ENCODE data around the gene PCSK6. TPM values are rescaled to one million over a fixed set of nuclear protein-coding genes. Genes with fewer than 3 reads are reported as not detected.

PCSK6 gene
- total RNA-seq, 1 experiment from 2014 or later = 2.9 TPM

DNA sequence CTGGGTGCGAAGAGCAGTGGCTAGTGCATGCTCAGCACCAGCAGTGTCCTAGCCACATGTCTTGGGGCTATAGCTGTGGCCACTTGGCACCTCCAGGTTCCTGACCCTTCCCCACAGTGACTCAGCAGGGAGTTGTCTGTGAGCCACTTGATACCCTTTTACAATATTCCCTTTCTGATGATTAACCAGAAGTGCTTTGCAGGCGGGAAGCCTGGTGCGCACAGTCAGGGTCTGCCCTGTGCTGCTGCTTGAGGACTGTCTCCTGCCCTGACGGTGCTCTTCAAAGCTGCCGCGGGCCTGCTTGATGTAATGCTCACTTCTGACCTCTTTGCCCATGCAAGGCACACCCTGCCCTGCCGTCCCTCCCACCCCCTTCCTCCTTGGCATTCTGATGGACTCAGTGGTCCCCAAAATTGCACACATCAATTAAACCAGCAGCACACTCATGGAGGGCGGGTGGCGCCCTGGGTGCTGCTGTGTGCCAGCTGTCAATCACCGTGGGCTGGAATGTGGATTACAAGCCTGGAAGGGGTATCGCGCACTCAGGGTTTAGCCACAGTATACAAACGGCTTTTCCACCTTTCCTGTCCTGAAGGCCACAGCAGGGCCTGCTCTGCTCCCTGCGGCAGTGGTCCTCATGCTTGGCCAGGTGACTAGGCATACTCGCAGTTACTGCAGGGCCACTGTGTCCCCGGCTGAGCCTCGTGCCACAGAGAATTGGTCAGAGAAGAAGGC, 40.9 kb upstream of the PCSK6 start:
- Mint-ChIP-seq H3K4me3 (no peak overlapping the region), H3K27me3 (ENCODE audit: low read depth) (no peaks in the 10 kb centered on the region), H3K4me1 (peaks cover 13% of the 10 kb centered on the region; the same call in 1 of the 2 replicates), H3K27ac (no peak overlapping the region), H3K36me3 (no peaks in the 10 kb centered on the region), H3K9me3 (no peaks in the 10 kb centered on the region)
- DNase-seq (ENCODE audit: low spot score) (no peak), ATAC-seq (no peak)
- POLR2A ChIA-PET = no interaction called here
- CTCF ChIA-PET = interaction anchor here (1.2 kb wide), 1 partner anchor 210 kb away, joined by 3 read pairs; no protein-coding TSS in a partner anchor
- TF ChIP-seq, protein P1, sequence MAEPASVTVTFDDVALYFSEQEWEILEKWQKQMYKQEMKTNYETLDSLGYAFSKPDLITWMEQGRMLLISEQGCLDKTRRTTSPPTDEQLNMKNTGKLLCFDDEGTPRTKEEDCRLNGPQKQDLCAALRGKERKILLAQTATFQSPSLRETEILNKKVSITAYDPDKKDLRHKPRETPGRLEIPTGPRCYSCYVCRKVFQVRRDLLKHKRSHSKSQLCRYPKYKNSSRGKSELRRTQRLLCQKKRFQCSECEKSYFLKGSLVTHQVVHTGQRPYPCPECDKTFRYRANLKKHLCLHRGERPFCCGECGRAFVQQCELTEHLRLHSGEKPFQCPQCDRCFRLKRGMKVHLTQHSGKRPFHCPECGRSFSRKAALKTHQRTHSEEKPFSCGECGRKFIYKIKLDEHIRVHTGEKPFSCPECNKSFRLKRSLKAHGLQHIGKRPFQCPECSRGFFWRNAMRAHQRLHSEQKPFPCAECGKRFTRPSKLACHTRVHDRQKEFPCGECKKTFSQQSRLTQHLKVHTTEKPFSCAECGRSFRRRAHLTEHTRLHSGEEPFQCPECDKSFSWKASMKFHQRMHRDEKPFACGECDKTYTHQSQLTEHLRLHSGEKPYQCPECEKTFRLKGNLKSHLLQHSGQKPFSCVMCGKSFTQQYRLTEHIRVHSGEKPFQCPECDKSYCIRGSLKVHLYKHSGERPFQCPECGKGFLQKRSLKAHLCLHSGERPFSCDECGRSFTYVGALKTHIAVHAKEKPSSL (CRISPR knock-in tag; conservative IDR thresholded peaks at IDR 0.05) = no peak
- TF ChIP-seq TP53 (CRISPR knock-in tag; IDR thresholded peaks at IDR 0.05) (no peak), IRF2 (CRISPR knock-in tag; IDR thresholded peaks at IDR 0.05; ENCODE audit: borderline replicate concordance, low read depth) (no peak), RELA (CRISPR knock-in tag; IDR thresholded peaks at IDR 0.05; ENCODE audit: borderline replicate concordance) (no peak), MXD4 (CRISPR knock-in tag; IDR thresholded peaks at IDR 0.05; ENCODE audit: borderline replicate concordance) (no peak)
- TF ChIP-seq, protein P2, sequence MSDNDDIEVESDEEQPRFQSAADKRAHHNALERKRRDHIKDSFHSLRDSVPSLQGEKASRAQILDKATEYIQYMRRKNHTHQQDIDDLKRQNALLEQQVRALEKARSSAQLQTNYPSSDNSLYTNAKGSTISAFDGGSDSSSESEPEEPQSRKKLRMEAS (CRISPR knock-in tag; IDR thresholded peaks at IDR 0.05) = no peak
- TF ChIP-seq, protein P3, sequence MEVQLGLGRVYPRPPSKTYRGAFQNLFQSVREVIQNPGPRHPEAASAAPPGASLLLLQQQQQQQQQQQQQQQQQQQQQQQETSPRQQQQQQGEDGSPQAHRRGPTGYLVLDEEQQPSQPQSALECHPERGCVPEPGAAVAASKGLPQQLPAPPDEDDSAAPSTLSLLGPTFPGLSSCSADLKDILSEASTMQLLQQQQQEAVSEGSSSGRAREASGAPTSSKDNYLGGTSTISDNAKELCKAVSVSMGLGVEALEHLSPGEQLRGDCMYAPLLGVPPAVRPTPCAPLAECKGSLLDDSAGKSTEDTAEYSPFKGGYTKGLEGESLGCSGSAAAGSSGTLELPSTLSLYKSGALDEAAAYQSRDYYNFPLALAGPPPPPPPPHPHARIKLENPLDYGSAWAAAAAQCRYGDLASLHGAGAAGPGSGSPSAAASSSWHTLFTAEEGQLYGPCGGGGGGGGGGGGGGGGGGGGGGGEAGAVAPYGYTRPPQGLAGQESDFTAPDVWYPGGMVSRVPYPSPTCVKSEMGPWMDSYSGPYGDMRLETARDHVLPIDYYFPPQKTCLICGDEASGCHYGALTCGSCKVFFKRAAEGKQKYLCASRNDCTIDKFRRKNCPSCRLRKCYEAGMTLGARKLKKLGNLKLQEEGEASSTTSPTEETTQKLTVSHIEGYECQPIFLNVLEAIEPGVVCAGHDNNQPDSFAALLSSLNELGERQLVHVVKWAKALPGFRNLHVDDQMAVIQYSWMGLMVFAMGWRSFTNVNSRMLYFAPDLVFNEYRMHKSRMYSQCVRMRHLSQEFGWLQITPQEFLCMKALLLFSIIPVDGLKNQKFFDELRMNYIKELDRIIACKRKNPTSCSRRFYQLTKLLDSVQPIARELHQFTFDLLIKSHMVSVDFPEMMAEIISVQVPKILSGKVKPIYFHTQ (CRISPR knock-in tag; IDR thresholded peaks at IDR 0.05) = no peak

DNA sequence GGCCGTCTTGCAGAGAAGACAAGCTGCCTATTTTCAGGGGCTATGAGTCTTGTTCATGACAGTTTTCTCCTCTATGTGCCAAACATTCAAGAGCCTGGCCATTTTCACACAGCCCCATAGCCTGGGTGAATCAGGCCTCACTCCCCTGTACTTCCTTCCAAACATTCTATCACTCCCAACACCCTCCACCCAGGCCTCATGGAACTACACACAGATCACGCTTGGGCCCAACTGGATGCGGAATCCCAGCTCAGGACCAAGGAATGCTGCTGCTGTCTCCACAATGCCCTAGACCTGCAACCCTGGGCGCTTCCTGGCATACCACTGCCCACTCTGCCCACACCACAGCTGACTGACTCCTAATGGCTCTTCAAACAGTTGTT, 39.4 kb upstream of the PCSK6 start:
- H3K4me3 Mint-ChIP-seq = no peak overlapping the region
- TF ChIP-seq, protein P3 (CRISPR knock-in tag; IDR thresholded peaks at IDR 0.05) = no peak
- no peaks in the 10 kb centered on the region for H3K36me3 Mint-ChIP-seq
- CTCF ChIA-PET = interaction anchor here (1.9 kb wide), 1 partner anchor 27 kb away, joined by 5 read pairs; no protein-coding TSS in a partner anchor
- POLR2A ChIA-PET = no interaction called here
- no peaks in the 10 kb centered on the region for H3K27me3 Mint-ChIP-seq (ENCODE audit: low read depth)
- H3K27ac Mint-ChIP-seq = no peak overlapping the region
- H3K4me1 Mint-ChIP-seq = peaks cover 10% of the 10 kb centered on the region; the same call in 1 of the 2 replicates
- no peaks in the 10 kb centered on the region for H3K9me3 Mint-ChIP-seq
- ATAC-seq = no peak
- no peak for DNase-seq (ENCODE audit: low spot score)

DNA sequence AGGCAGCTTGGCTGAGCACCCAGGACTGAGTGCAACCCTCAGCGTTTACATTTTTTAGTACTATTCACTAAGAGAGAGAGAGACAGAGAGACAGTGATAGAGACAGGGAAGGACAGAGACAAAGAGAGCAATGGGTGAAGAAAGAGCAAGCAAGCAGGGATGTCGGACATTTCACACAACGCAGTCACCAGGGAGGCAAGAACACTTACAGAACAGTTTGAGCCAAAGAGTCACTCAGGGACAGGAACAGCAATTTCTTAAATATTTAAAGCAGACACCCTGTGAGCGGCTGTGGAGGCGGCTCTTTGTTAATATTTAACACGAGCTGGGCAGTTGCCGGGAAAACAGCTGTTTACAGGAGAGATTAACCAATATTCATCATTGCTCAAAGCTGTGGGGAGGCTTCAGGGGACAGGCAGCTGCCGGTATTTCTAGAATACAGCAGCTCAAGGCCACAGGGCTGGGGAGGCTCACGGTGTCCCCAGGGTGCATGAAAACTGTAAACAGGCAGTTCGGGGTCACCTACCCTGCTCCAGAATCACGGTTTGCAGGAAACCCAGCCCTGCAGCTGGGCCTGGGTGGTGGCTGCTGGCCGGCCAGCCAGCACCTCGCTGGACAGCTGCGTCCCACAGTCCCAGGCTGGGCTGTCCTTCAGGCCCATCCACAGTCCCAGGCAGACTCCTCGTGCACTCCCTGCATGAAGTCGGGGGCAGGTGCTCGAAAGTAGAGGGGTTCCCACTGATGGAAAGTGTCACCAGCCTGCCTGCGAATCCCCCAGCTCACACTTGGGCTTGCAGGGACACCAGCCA, 38.8 kb upstream of the PCSK6 start:
- ChIA-PET POLR2A (no interaction called here), CTCF (interaction anchor here (1.9 kb wide), 1 partner anchor 26 kb away, joined by 5 read pairs; no protein-coding TSS in a partner anchor)
- H3K4me3 Mint-ChIP-seq = no peak overlapping the region
- H3K27me3 Mint-ChIP-seq (ENCODE audit: low read depth) = no peaks in the 10 kb centered on the region
- no peak overlapping the region for H3K27ac Mint-ChIP-seq
- no peaks in the 10 kb centered on the region for H3K9me3 Mint-ChIP-seq
- no peaks in the 10 kb centered on the region for H3K36me3 Mint-ChIP-seq
- DNase-seq (ENCODE audit: low spot score) = no peak
- H3K4me1 Mint-ChIP-seq = peaks cover 10% of the 10 kb centered on the region; the same call in 1 of the 2 replicates
- TF ChIP-seq GABPB1 (CRISPR knock-in tag; IDR thresholded peaks at IDR 0.05) (peak; percentile 62), PRRX2 (CRISPR knock-in tag; IDR thresholded peaks at IDR 0.05) (no peak)
- ATAC-seq = no peak
